HepG2 (cell line): ENCODE results near the gene IRX5. TPM values are rescaled to one million over a fixed set of nuclear protein-coding genes. Genes with fewer than 3 reads are reported as not detected.

Experiments used
- ATAC-seq: fragments of 200-7000 bp; cut with Tn5 transposase; 3 replicates; pipeline ENCODE4 v1.9.1; 2020; ENCODE audit warnings: mild to moderate bottlenecking, moderate library complexity
- BruUV-seq: library from RNA; stranded (reverse); fragments of 400-500 nt; replicated peaks from 2 replicates; lab custom pipeline; 2021; lab: Mats Ljungman, UMichigan
- CTCF ChIA-PET: fragments of 300-600 bp; formaldehyde crosslinking; extraction: SDS; loops from one replicate; lab custom pipeline; 2021; ENCODE audit warnings: low total read pairs, inconsistent platforms, low intra/inter-chr PET ratio; lab: Yijun Ruan, JAX
- POLR2A ChIA-PET: fragments of 350-600 bp; sonication (Branson Sonifier 250); formaldehyde crosslinking; loops from one replicate; lab custom pipeline; 2020; ENCODE audit warnings: antibody characterized with exemption, inconsistent platforms; lab: Yijun Ruan, JAX
- DNase-seq: peaks from one replicate; pipeline ENCODE4 v3.0.0-alpha.2; 2015; ENCODE audit warnings: low spot score
- FAIRE-seq: peaks from 3 replicates; lab custom pipeline; 2011; peaks lifted over from hg19 to GRCh38; lab: Jason Lieb, UNC
- H2AFZ ChIP-seq: one replicate; pipeline ENCODE4 v1.6.1; 2011; ENCODE audit warnings: low read length, inconsistent platforms
- H3K27ac ChIP-seq: fragments of 300-600 bp; 3 replicates; pipeline ENCODE4 v1.8.0; 2011; ENCODE audit warnings: mixed run types, mild to moderate bottlenecking, mixed read lengths, low read length, inconsistent platforms; ENCODE audit not compliant: insufficient read depth; ENCODE audit errors: extremely low read length
- H3K27me3 ChIP-seq, 2 experiments: fragments of 200-600 bp in 1 of 2; 2 replicates in 1 of 2; 3 replicates in 1 of 2; pipeline versions ENCODE4 v1.6.0 to v1.8.0; 2011; ENCODE audit warnings: low read length in 2 of 2, mild to moderate bottlenecking in 2 of 2, moderate library complexity in 2 of 2, inconsistent platforms in 1 of 2; ENCODE audit not compliant: insufficient read depth in 2 of 2, control insufficient read depth in 1 of 2
- H3K36me3 ChIP-seq, 2 experiments: fragments of 200-600 bp in 1 of 2; replicated peaks in 1 of 2; 2 replicates in 1 of 2; 3 replicates in 1 of 2; pipeline versions ENCODE4 v1.5.1 to v1.8.0; 2011; ENCODE audit warnings: low read length in 2 of 2, inconsistent platforms in 1 of 2; ENCODE audit not compliant: insufficient read depth in 2 of 2, control insufficient read depth in 1 of 2
- H3K4me1 ChIP-seq: 2 replicates; pipeline ENCODE4 v1.5.1; 2012; ENCODE audit warnings: low read length, inconsistent platforms; ENCODE audit not compliant: insufficient read depth
- H3K4me2 ChIP-seq: 2 replicates; pipeline ENCODE4 v1.6.0; 2011; ENCODE audit warnings: low read depth, low read length, inconsistent platforms
- H3K4me3 ChIP-seq, 3 experiments: fragments of 200-600 bp in 1 of 3; sonication (generic), shearing (Covaris generic) in 1 of 3; replicated peaks in 1 of 3; 2 replicates each; pipeline ENCODE4 v1.5.1; 2011 to 2016; ENCODE audit warnings: low read length in 3 of 3, inconsistent platforms in 2 of 3, low read depth in 2 of 3, mild to moderate bottlenecking in 2 of 3, control low read depth in 1 of 3, mixed read lengths in 1 of 3; ENCODE audit not compliant: insufficient read depth in 1 of 3
- H3K79me2 ChIP-seq: one replicate; pipeline ENCODE4 v1.6.1; 2011; ENCODE audit warnings: low read length, inconsistent platforms; ENCODE audit not compliant: insufficient read depth
- H3K9ac ChIP-seq: 2 replicates; pipeline ENCODE4 v1.6.0; 2011; ENCODE audit warnings: mild to moderate bottlenecking, low read depth, low read length, inconsistent platforms; ENCODE audit not compliant: insufficient read depth
- H3K9me3 ChIP-seq: 2 replicates; pipeline ENCODE4 v1.5.1; 2012; ENCODE audit warnings: mild to moderate bottlenecking, low read length
- H4K20me1 ChIP-seq: 2 replicates; pipeline ENCODE4 v1.6.0; 2011; ENCODE audit warnings: inconsistent platforms, mild to moderate bottlenecking, low read length, moderate library complexity; ENCODE audit not compliant: insufficient read depth
- ARNTL ChIP-seq: sonication (generic); formaldehyde crosslinking; IDR thresholded peaks from 2 replicates; pipeline ENCODE4 v1.4.0; 2020; ENCODE audit warnings: mild to moderate bottlenecking, missing genetic modification reagents
- EZH2 ChIP-seq: conservative IDR thresholded peaks from 2 replicates; pipeline ENCODE4 v1.6.1; 2012; ENCODE audit warnings: mild to moderate bottlenecking, low read depth, low read length, moderate library complexity
- NBN ChIP-seq: fragments of 450-650 bp; conservative IDR thresholded peaks from 2 replicates; pipeline ENCODE4 v1.6.1; 2017
- NR2C2 ChIP-seq: sonication (generic); formaldehyde crosslinking; IDR thresholded peaks from 2 replicates; pipeline ENCODE4 v1.4.0; 2020; ENCODE audit warnings: missing genetic modification reagents, mild to moderate bottlenecking, moderate library complexity, borderline replicate concordance
- PHF5A ChIP-seq: IDR thresholded peaks from one replicate; pipeline ENCODE4 v1.6.1; 2018; ENCODE audit warnings: low read depth, missing genetic modification reagents; ENCODE audit not compliant: unreplicated experiment
- SRSF1 ChIP-seq: fragments of 200-400 bp; formaldehyde crosslinking; optimal IDR thresholded peaks from 2 replicates; pipeline ENCODE3; 2017; ENCODE audit warnings: mild to moderate bottlenecking, low read depth, low read length, moderate library complexity
- STAG1 ChIP-seq: sonication (generic); formaldehyde crosslinking; IDR thresholded peaks from 2 replicates; pipeline ENCODE4 v1.4.0; 2020; ENCODE audit warnings: missing genetic modification reagents
- ZNF33A ChIP-seq: sonication (generic); formaldehyde crosslinking; IDR thresholded peaks from 2 replicates; pipeline ENCODE4 v1.5.1; 2020; ENCODE audit warnings: missing genetic modification reagents, mild to moderate bottlenecking, moderate library complexity, borderline replicate concordance
- ZNF34 ChIP-seq: sonication (generic); formaldehyde crosslinking; IDR thresholded peaks from 2 replicates; pipeline ENCODE4 v1.4.0; 2020; ENCODE audit warnings: mild to moderate bottlenecking, missing genetic modification reagents, borderline replicate concordance
- ZNF496 ChIP-seq: sonication (generic); formaldehyde crosslinking; IDR thresholded peaks from 2 replicates; pipeline ENCODE4 v1.8.1; 2023; ENCODE audit warnings: mild to moderate bottlenecking, moderate library complexity, missing genetic modification reagents; ENCODE audit not compliant: insufficient replicate concordance
- WGBS: methylation state at CpG from one replicate; pipeline ENCODE4 v1.1.6; 2017; ENCODE audit warnings: low lambda C conversion rate; 5-methylcytosine and 5-hydroxymethylcytosine counted together
- in situ Hi-C: cut with HindIII; loops from 2 replicates; pipeline ENCODE4 v1.10.0; 2017; ENCODE audit warnings: low pct_unique_long_range_greater_than_20kb; ENCODE audit not compliant: extremely low pct_ligation_motif_present
- intact Hi-C: fragments of 100-400 bp; cut with micrococcal nuclease; formaldehyde crosslinking; loops from one replicate; pipeline ENCODE4 v1.10.0; 2022; ENCODE audit not compliant: unreplicated experiment
- polyA plus RNA-seq, 8 experiments: library from polyadenylated mRNA; depleted of rRNA in 3 of 8; stranded (reverse) in 7 of 8; unstranded in 1 of 8; fragments of >200 nt; fragmentation: Illumina TruSeq in 4 of 8; extraction: Trizol in 4 of 8; gene quantifications; 2 replicates each; pipeline versions ENCODE4 v1.2.1 to v1.2.3, GENCODE V29; 2011 to 2016; ENCODE audit warnings: low read depth in 4 of 8, missing spikeins in 1 of 8, mixed read lengths in 1 of 8; ENCODE audit not compliant: insufficient read depth in 1 of 8
- total RNA-seq, 5 experiments: library from RNA; depleted of rRNA; stranded (reverse); fragments of >200 nt; fragmentation: Illumina TruSeq; extraction: Trizol; gene quantifications; 2 replicates each; pipeline ENCODE4 v1.2.3, GENCODE V29; 2016; ENCODE audit warnings: low read depth in 1 of 5
- TF ChIP-seq, protein P1 (sequence below): sonication (generic); formaldehyde crosslinking; IDR thresholded peaks from 2 replicates; pipeline ENCODE4 v1.8.0; 2023; ENCODE audit warnings: mild to moderate bottlenecking, missing genetic modification reagents
- TF ChIP-seq, protein P2 (sequence below): sonication (generic); formaldehyde crosslinking; IDR thresholded peaks from 2 replicates; pipeline ENCODE4 v1.5.0; 2020; ENCODE audit warnings: mild to moderate bottlenecking, missing genetic modification reagents, moderate library complexity

The IRX5 gene
- total and polyA plus RNA-seq, 2 of the 13 experiments (the other 11 are each of a cell fraction or from before 2014, with no cell fraction given) = not detected

DNA sequence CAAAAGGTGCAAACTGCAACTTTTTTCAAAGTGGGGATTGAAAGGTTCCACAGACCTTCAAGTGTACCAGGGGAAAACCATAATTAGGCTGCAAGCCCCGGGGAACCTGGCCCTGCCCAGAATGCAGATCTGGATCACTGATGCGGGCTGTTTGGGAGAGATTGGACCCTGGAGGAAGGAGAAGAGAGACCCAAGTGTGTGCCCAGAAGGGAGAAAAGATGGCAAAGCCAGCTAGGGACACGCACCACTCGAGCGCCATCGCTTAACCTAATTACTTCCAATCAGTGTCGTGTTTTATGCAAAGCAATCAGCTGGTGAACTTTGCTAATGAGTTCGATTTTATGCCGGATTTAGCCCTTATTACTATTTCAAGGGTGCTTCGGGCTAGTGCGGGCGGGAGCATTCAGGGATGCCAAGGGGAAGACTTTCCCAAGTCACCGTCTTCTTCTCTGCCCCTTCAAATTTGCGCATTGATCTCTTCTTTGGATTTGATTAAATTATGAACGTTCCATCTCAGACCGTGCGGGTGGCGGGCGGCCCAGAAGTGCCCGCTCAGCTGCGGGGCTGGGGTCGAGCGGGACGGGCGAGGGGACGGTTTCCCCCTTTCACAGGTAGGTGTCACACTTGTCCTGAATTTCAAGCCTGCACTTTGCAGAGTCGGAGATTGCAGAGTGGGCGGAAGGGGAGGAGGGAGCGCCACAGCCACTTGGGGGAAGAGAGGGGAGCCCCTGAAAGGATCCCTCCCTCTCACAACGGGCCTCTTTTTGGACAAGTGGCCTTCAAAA, 4.0 kb downstream of the IRX5 start:
- no peaks in the 10 kb centered on the region for H3K4me1 ChIP-seq
- ChIA-PET POLR2A (no interaction called here), CTCF (interaction anchor here (0.8 kb wide), 1 partner anchor 323 kb away, joined by 3 read pairs; no protein-coding TSS in a partner anchor)
- no peaks in the 10 kb centered on the region for H3K79me2 ChIP-seq
- no peak overlapping the region for H3K27ac ChIP-seq
- WGBS = 25% methylated on average over 29 of the region's 30 CpGs
- no peaks in the 10 kb centered on the region for H3K9me3 ChIP-seq
- H3K9ac ChIP-seq = no peak overlapping the region
- BruUV-seq = no TSS peak
- TF ChIP-seq STAG1 (peak; percentile 60), ZNF33A (CRISPR knock-in tag) (no peak), ZNF496 (no peak), ZNF34 (no peak), NBN (no peak), SRSF1 (no peak), ARNTL (CRISPR knock-in tag) (no peak), EZH2 (0 out of 2 replicates have a peak, but pooled peaks have one; percentile 38), NR2C2 (CRISPR knock-in tag) (no peak), PHF5A (CRISPR knock-in tag) (no peak)
- TF ChIP-seq, protein P1, sequence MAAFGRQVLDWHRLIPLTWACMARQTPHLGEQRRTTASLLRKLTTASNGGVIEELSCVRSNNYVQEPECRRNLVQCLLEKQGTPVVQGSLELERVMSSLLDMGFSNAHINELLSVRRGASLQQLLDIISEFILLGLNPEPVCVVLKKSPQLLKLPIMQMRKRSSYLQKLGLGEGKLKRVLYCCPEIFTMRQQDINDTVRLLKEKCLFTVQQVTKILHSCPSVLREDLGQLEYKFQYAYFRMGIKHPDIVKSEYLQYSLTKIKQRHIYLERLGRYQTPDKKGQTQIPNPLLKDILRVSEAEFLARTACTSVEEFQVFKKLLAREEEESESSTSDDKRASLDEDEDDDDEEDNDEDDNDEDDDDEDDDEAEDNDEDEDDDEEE = no peak
- TF ChIP-seq, protein P2, sequence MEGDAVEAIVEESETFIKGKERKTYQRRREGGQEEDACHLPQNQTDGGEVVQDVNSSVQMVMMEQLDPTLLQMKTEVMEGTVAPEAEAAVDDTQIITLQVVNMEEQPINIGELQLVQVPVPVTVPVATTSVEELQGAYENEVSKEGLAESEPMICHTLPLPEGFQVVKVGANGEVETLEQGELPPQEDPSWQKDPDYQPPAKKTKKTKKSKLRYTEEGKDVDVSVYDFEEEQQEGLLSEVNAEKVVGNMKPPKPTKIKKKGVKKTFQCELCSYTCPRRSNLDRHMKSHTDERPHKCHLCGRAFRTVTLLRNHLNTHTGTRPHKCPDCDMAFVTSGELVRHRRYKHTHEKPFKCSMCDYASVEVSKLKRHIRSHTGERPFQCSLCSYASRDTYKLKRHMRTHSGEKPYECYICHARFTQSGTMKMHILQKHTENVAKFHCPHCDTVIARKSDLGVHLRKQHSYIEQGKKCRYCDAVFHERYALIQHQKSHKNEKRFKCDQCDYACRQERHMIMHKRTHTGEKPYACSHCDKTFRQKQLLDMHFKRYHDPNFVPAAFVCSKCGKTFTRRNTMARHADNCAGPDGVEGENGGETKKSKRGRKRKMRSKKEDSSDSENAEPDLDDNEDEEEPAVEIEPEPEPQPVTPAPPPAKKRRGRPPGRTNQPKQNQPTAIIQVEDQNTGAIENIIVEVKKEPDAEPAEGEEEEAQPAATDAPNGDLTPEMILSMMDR = peak; percentile 63
- H2AFZ ChIP-seq = no peak overlapping the region
- H3K4me2 ChIP-seq = no peak overlapping the region
- in situ Hi-C loops = no loop called here
- DNase-seq (no peak), ATAC-seq (peak; percentile 70), FAIRE-seq (no peak)
- H3K27me3 ChIP-seq = peaks cover 13 to 61% of the 10 kb centered on the region in 2 experiments
- intact Hi-C loops = no loop called here
- no peaks in the 10 kb centered on the region for H3K36me3 ChIP-seq
- H4K20me1 ChIP-seq = no peaks in the 10 kb centered on the region
- no peak overlapping the region for H3K4me3 ChIP-seq
